HG03342 (cell line): ENCODE data around the gene ASB2.

ENCODE experiments used
- ATAC-seq: cut with Tn5 transposase; IDR thresholded peaks from one replicate; pipeline ENCODE4 v1.9.1; 2021; ENCODE audit warnings: mild to moderate bottlenecking, moderate library complexity; ENCODE audit not compliant: unreplicated experiment

ASB2 gene

DNA sequence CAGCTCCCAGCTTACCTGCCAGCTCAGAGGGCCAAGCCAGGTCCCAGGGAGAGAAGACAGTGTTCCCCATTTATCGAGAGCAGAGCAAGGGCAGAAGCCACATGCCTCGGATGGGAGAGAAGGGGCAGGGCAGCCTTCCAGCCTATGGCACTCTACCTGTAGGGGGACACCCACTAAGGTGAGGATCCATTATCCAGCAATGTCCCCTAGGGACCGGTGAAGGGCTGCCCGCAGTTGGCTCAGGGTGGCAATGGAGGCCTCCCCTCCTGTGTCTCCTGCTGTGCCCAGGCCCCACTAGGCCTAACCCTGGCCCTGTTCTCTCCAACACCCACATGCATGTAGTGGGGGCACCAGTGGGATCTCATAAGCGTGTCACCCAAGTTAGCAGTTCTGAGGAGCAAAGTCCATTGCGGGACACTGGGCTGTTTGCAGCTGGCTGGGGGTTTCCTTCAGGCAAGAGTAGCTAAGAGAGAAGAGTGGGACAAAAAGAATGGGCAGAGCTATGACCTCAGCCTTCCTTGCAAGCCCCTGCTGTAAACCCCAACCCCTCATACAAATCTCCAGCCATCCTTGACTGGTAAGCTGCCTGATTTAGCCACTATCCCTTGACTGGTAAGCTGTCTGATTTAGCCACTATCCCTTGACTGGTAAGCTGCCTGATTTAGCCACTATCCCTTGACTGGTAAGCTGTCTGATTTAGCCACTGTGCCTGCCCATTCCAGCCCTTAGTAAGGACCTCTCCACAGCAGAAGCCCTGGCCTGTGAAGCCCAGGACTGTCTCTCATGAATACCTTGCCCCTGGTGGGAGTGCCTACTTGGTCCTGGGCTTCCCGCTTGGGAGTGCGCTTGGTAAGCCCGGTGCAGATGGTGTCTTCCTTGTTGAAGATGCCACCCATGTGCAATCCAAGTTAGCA, 5.2 kb upstream of the ASB2 start:
- no peak for ATAC-seq

DNA sequence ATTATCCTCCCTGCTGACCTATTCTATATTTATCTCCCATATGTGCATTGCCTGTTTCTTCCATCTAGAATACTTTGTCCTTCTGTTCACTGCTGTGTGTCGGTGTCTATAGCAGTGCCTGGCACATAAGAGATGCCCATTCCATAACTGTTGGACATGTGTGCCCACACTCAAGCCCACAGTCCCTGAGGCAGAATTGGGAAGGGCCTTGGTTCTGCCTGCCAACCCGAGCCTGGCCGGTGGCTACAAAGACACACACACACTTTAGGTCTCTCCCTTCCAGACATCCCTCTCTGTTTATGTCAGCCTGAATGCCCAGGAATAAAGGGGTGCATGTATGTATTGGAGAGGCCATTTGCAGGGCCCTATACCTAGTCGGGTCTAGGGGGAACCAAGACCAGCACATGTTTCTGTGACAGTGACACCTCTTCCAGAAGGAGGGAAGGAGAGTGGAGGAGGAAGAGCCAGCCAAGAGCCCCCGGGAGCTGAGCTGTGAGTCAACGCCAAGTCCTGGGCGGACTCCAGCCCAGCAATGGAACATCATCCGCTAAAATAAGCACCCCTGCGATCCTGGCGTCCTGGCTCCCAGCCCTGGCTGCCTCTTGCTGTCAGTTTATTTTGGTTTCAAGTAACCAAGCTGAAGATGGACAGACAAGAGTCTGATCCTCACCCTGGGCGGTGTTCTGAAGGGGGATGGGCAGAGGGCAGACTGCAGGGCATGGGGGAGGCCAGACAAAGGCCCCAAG, 4.3 kb upstream of the ASB2 start:
- ATAC-seq, result no peak

DNA sequence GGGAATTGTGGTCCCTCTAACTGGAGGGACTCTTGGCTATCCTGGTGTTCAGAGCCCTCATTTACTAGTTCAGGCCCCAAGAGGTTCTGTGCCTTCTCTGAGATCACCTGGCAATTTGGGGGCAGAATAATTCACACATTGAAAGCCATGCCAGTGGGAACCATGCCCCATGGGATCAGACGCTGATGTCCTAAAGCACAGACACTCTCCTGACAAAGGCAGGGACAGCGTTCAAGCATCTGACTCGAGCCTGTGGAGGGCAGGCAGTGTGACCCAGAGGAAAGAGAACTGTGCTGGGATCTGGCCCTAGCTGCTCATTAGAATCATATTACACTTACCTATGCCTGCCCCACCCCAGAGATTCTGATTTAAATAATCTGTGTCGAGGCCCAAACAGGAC, 2.4 kb upstream of the ASB2 start:
- no peak for ATAC-seq

DNA sequence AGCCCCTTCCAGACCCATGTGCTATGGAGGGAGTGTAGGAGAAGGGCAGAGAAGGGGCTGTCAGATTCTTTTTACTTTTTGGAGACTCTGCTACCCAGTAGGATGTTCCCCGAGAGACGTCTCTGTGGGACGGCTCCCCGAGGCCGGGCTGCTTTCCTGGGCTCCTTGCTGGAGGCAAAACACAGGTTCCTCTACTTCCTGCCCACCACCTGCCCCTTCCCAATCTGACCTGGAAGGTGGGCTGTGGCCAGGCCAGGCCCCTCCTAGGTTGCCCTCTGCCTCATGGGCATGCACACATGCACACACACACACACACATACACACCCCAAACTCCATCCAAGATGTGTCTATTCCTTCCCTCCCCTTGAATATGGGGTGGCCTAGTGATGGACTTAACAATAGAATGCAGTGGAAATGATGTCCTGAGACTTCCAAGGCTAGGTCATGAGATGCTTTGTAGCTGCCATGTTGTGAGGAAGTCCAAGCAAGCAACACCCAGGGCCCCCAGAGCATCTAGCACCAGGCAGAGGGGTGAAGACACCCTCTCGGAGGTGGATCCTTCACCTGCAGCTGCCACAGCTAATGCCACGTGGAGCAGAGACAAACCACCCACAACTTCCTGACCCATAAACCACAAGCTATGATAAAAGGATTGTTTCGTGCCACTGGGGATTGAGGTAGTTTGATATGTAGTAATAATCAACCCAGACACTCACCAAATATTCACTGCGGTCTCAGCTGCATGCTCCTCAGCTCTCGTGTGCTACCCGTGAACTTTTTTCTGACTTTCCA, 1.6 kb upstream of the ASB2 start:
- peak; percentile 35 for ATAC-seq

DNA sequence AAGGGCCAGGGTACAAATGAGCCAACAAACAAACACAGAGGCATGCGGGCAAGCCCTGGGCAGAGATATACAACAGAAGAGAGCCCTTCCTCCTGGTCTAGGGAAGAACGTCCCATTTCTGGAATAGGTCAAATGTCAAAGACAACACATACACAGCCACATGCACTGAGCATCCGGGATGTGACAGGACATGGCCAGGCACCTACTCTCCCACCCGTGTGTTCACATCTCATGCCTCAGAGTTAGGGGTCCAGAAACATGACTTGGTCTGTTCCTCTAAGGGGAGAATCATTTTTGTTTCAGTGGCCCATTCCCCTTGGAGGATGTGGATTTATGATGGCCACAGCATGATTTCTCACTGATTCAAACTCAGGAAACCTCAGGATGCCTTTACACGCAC, 801 bp upstream of the ASB2 start:
- no peak for ATAC-seq

DNA sequence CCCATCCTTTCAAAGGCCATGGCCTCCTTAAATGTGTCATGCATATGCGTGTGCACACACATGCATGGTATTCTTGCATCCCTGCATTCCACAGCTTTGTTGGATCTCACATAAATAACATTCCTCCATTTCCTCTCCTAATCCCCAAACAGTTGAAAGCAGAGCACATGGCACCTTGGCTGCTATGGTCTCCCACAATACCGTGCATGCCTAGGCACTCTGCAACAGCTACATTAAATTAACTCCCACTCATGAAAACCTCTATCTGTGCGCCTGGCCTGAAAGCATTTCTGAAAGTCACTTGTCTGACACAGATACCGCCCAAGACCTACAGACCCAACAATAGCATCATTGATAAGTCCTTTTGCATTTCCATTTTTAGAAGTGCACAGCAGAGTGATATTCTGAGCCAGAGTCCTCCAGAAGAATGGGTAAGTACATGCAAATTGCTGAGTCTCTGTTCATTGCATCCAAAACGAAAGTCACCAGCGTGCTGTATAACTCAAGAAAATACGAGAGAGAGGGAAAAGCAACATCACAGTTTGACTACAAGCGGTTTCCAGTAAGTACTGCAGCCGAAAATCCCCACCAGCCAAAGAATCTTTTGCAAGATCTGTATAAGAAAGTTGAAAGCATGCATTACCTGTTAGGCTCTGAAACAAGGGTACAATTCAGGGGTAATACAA, 436 bp downstream of the ASB2 start:
- ATAC-seq, result peak; percentile 60

DNA sequence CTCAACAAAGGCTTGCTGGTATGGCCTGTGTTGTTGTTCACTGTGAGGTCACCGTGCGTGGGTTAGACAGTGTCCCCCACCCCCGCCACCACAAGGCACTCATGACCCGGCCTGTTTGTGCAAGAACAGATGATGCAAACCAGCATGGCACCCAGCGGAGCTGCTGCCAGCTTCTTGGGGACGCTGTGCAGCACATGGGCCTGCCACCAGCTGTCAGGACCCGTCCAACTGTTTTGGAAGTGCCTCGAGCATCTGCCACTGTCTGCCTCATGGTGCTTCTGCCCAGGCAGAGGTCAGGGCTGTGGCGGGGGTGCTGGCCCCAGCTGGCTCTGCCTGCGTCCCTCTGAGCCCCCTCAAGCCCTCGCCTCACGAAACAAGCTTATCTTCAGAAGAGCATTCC, 1.5 kb downstream of the ASB2 start:
- no peak for ATAC-seq

DNA sequence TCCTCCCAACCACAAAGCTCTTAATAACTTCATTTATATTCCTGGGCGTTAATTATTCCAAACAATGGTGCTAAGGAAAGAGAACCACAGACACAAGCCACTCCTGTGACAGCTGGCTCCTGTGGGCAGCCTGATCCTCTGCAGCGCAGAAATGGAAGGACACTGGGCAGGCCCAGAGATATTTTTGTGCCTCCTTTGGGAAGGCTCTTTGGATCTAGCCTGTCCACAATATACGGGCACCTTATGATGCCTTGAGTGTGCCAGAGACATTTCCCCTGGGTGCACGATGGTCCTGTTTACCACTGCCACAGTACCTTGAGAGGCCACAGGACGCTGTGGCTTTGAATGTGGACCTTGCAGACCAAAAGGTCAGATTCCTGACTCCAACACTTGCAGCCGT, 2.1 kb downstream of the ASB2 start:
- no peak for ATAC-seq

DNA sequence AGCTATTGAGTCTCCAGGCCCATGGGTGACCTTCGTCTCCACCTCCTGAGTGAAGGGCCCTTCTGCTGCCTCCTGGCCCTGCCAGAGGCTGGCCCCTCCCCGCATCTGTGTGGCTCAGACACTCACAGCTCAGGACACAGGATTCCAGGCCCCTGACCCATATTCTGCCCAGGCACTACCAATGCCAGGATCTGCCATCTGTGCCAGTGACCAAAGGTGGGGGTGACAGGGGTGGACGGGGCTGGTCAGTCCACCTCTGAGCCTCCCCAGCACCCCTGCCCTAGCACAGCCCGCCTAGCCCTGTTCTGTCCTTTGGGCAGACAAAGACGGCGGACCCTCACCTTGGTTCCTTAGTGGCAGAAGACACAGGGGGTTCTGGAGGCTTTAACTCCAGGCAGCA, 2.8 kb downstream of the ASB2 start:
- no peak for ATAC-seq

DNA sequence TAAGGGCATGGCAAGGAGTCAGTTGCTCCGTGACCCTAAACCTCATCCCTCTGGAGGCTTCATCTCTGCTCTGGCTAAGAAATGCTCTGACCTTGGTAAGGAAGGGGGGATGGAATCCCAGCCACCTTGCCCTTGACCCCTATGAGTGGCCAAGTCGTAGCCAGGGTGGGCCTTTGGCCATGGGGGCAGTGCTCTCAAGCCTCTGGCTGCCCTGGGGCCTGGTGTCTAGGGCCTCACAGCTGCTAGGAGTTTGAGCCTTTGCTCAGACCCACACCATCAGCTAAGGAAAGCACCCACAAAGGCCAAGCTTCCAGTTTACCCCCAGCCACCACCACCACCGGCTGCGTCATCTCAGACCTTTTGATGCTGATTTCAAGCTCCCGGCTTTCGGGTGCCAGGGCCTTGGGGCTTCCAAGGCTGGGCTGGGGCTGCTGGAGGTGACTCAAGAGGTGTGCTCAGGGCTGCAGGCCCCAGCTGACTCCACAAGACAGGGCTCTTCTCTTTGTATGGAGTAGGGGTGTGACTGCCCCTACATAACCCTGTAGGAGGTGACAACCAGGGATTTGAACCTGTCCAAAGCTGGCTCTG, 3.7 kb downstream of the ASB2 start:
- no peak for ATAC-seq

DNA sequence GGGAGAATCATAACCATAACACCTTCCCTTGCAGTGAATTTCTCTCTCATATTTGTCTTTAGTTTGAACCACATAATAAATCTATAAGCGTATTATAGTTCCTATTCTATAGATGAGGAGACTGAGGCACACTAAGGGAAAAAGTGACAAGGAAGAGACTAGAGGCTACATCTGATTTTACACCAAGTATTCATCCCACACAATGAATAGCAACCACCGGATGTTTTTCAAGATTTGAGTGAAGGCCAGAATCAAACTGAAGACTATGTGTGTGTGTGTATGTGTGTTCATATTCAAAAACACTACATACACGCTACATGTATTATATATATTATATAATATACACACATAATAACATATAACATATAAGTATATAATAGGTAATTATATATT, 4.7 kb downstream of the ASB2 start:
- ATAC-seq, result no peak

DNA sequence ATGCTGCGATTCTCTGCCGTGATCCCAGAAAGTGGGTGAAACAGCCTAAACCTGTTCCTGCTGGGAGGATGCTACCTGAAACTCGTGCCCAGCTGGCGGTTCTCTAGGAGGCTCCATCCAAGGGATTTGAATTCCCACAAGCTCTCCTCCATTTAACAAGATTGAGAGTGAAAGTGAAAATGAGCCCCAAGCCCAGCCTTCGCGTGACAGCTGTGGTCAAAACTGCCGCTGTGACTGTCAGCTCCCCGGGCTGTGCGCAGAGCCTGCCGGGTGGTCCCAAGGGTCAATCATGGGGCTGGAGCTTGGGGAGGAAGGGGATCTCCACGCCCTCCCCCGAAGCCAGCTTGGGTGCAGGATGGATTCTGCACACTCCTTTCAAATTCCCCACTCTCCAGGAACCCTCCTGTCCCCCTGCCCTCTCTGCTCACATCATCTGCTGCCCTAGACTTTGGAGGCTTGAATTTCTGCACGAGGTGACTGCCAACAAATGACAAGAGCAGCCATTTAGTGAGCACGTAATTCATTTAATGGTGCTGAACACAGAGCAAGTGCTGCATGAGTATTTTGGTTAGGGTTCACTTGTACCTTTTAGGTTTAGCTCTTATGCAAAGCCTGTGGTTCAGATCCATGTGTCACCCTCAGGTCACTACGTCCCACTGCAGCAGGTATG, 5.3 kb downstream of the ASB2 start:
- peak; percentile 44 for ATAC-seq

DNA sequence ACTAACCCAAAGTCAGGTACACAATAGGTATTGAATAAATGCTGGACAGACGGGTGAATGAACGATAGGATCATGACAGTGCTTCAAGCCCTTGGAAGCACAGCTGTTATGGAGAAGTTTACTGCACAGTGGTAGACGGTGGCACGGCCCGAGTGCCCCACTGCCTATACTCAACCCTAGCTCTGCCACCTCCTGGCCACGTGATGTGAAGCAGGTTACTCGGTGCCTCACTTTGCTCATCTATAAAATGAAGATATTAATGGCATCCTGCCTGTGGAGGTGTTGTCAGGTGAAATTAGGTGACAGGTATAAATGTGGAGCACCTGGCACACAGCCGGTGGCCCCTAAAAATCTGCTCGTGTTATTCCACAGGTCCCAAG, 5.8 kb downstream of the ASB2 start:
- ATAC-seq, result no peak

DNA sequence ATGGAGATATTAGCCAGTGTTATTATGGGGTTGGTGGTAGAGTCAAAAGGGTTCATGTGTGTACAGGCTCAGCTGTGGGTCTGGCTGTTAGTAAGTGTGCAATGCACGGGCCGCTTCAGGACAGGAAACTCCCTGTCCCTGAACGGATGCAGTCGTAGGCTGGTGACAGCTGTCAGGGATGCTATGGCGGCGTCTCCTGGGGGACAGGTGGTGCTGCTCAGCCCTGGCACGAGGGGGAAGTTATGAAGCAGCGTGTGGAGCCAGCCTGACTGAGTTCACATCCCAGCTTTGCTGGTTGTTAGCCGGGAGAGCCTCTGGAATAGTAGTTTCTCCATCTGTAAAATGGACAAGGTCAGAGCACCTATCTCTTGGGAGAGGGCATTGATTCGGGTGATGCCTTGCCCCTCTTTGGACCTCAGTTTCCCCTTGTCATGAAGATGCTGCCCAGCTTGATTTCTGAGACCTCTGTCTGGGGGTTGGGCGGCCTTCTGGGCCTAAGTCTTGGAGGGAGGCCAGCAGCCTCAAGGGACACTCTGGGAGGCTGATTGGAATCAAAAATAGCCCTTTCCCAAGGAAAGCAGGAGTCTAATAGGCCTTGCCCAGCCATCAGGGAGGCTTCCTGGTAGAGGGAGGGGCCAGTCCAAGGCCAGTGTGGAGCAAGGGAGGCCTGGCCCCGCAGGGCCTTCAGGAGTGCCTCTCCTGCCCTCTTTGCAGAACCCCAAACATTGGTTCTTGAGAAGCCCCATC, 7.1 kb downstream of the ASB2 start:
- ATAC-seq, result no peak

DNA sequence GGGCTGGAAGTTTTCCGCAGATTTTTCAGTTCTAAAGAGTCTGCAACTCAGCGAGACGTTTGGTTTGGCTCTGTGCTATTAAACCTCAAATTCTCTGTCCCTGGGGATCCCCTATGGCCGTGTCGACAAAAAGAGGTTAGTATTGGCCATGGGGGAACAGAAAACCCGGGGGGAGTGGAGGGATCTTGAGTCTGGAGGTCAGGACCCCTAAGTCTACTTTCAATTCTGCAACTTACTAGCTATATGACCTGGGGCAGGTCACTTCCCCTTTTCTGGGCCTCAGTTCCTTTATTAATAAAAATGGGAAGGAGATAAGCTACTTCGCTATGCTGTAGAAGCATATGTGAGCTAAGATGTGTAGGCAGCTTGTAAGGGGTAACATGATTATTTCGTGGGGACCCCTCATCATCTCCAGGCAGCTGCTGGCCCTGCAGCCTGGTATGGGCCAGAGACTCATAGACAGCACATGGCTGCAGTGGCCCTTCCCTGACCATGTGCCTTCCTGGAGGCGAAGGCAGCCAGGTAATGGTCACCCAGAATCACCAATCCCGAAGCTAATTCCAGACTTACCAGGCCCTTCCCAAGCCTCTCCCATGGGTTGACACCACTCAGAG, 8.6 kb downstream of the ASB2 start:
- peak; percentile 38 for ATAC-seq

DNA sequence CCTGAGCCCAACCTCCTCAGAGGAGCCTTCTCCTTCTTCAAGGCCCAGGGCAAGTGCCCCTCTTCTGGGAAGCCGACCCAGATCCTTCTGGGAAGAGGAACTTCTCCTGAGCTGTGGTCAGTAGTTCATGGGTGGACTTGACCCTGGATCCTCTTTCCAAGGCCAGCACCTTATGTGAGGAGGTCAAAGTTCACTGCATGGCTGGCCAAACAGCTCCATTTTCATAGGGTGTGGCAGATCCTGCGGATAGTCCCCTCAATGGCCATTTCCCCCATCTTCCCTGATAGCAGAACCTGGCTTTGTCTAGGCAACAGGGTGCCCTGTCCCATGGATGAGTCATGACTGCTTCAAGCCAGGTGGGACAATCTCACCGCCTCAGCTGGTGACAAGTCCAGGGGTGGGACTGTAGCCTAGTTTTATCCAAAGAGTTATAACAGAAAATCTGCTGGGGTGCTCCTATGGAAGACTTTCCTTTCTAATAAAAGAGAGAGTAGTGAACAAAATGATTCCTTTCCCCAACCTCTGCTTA, 10.4 kb downstream of the ASB2 start:
- ATAC-seq, result no peak

DNA sequence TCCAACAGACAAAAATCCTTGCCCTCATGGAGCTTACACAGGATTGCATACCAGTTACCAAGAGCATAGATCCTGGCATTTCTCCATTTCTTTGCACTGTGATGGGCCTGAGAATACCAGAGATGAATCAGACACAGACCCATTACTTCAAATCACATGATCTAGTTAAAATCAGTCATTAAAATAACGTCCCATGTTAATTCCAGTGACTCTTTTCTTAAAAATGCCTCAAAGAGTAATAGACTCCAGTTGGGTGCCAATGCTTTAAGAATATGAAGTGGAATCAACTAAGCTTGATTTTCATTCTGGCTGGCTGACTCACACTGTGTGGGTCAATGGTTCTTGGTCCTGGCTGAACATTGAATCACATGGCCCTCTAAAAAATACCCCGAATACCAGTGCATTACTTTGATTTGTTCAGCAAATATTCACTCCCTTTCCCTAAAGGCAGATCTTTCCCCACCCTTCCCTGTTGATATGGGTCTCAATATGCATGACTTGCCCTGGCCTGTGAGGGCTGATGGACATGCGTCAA, 11.0 kb downstream of the ASB2 start:
- ATAC-seq, result no peak

DNA sequence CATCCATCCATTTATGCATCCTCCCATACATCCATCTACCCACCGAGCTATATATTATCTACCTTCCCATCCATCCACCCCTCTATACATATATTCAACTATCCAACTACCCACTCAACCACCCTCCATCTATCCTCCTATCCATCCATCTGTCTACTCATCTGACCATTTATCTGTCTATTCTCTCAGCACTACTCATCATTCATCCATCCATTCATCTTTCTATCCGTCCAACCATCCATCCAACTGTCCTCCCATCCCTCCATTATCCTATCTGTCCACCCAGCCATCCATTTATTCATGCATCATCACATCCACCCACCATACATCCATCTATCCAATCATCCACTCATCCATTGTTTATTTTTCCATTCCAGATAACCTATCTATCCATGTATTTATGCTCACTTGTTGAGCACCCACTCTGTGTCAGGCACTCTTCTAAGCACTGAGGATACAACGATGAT, 11.5 kb downstream of the ASB2 start:
- no peak for ATAC-seq
